GM12865 (cell line): Measurements from ENCODE around the gene GADD45B.
"Not testable (repeated sequence)": the region's sequence is repeated elsewhere in the genome, so short reads cannot be mapped to it uniquely, and the experiment has no call there.

Source experiments
- DNase-seq: peaks from one replicate; pipeline ENCODE4 v3.0.0; 2010; ENCODE audit warnings: low read depth
- H3K4me3 ChIP-seq: 2 replicates; pipeline ENCODE4 v1.5.1; 2011; ENCODE audit warnings: mild to moderate bottlenecking, low read depth, low read length, control low read depth
- CTCF ChIP-seq: IDR thresholded peaks from 2 replicates; pipeline ENCODE4 v1.5.1; 2011; ENCODE audit warnings: low read length, control low read depth, low read depth, inconsistent platforms; ENCODE audit not compliant: insufficient read depth; ENCODE audit errors: missing control alignments

Gene GADD45B

GRCh38 chr19:2460245-2460644 is 15.7 kb upstream of the GADD45B start:
- H3K4me3 ChIP-seq = no peak overlapping the region
- DNase-seq = no peak
- no peak for TF ChIP-seq CTCF

GRCh38 chr19:2461751-2462634 is 13.9 kb upstream of the GADD45B start:
- peak; percentile 83 for DNase-seq
- peak; percentile 29 for TF ChIP-seq CTCF
- peak overlapping the region; percentile 64 for H3K4me3 ChIP-seq

- no peak for TF ChIP-seq CTCF
- DNase-seq = no peak
- peak overlapping the region; percentile 64 for H3K4me3 ChIP-seq
Observed at GRCh38 chr19:2462635-2463421, 13.1 kb upstream of the GADD45B start.

GRCh38 chr19:2463694-2464093 is 12.2 kb upstream of the GADD45B start:
- not testable (repeated sequence) for H3K4me3 ChIP-seq, DNase-seq

GRCh38 chr19:2464389-2464788 is 11.5 kb upstream of the GADD45B start:
- no peak for TF ChIP-seq CTCF
- no peak overlapping the region for H3K4me3 ChIP-seq
- no peak for DNase-seq

GRCh38 chr19:2468596-2468995 is 7.3 kb upstream of the GADD45B start:
- DNase-seq = no peak
- TF ChIP-seq CTCF = no peak
- H3K4me3 ChIP-seq = no peak overlapping the region
